Epithelial cell of proximal tubule (primary cell): ENCODE measurements around the gene CD247. TPM values are rescaled to one million over a fixed set of nuclear protein-coding genes. Genes with fewer than 3 reads are reported as not detected.
A peak's percentile ranks its signal among the peaks of the same experiment; 100 is the strongest.

Experiments used
- DNase-seq: peaks from one replicate; pipeline ENCODE4 v3.0.0-alpha.2; 2011; ENCODE audit warnings: low read depth
- H3K4me3 ChIP-seq: 2 replicates; pipeline ENCODE4 v1.5.1; 2011; ENCODE audit warnings: low read depth, mild to moderate bottlenecking, low read length
- CTCF ChIP-seq: conservative IDR thresholded peaks from 2 replicates; pipeline ENCODE4 v1.5.1; 2012; ENCODE audit warnings: low read depth, mild to moderate bottlenecking, low read length
- total RNA-seq: library from RNA; depleted of rRNA; stranded (reverse); fragments of >200 nt; gene quantifications from 2 replicates; pipeline ENCODE4 v1.2.3, GENCODE V29; 2015

Gene CD247
- total RNA-seq, 1 donor from 2014 or later, result not detected

DNA sequence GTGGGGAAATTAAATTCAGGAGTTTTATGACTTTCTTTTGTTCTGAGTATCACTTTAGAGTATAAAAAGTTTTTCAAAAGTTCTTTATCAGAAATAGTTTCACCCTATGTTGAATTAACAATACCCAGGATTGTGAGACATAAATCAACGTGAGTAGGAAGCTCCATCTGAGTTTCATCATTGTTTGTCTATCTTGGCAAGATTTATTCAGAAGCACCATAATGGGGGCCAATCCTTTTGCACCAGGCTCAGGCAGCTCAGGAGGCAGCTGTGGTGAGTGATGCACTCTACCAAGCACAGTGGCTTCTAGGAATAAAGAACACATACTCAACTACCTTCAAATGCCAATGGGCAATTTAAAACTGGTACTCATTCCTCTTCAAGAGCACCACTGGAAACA is 23.3 kb upstream of the CD247 start:
- DNase-seq, result no peak
- no peak for TF ChIP-seq CTCF
- H3K4me3 ChIP-seq, result no peak overlapping the region

DNA sequence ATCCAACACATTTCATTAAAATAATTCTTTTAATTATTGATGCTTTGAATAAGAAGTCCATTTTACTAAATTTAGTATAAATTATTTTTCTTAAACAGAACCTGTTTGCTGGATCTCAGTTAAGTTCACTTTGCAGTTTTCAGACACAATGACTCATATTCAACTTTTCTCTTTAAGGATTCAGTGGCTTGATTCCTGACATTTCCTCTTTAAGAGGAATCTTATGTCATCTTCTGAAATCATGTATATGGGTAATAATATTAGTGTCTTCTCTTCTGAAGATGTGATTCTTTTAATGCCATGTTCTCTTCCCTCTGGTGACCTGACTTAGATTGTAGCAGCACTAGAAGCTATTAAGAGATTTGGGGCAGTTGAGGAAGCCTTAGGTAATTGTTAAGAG is 22.7 kb upstream of the CD247 start:
- no peak for TF ChIP-seq CTCF
- no peak overlapping the region for H3K4me3 ChIP-seq
- no peak for DNase-seq

DNA sequence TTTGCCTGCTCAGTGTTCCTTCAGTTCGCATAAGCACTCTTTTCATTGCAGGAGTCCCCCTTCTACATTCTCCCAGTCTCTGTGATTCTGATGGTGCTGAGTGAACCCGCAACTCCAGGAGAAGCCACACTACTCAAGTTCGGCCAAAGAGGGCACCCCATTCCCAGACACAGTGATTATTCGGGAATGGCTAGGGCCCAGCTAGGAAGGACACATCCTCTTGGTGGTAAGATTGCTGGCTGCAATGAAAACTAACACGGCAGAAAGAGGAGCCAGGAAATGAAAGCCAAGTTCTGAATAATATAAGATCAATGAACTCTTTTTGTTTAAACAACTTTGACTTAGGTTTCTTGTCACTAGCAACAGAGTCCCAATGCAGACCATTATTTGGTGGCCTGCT is 20.3 kb upstream of the CD247 start:
- no peak for DNase-seq
- no peak overlapping the region for H3K4me3 ChIP-seq
- no peak for TF ChIP-seq CTCF

GRCh38 chr1:167533851-167534300 is 15.5 kb upstream of the CD247 start:
- no peak for DNase-seq
- no peak overlapping the region for H3K4me3 ChIP-seq
- TF ChIP-seq CTCF, result peak; percentile 90

DNA sequence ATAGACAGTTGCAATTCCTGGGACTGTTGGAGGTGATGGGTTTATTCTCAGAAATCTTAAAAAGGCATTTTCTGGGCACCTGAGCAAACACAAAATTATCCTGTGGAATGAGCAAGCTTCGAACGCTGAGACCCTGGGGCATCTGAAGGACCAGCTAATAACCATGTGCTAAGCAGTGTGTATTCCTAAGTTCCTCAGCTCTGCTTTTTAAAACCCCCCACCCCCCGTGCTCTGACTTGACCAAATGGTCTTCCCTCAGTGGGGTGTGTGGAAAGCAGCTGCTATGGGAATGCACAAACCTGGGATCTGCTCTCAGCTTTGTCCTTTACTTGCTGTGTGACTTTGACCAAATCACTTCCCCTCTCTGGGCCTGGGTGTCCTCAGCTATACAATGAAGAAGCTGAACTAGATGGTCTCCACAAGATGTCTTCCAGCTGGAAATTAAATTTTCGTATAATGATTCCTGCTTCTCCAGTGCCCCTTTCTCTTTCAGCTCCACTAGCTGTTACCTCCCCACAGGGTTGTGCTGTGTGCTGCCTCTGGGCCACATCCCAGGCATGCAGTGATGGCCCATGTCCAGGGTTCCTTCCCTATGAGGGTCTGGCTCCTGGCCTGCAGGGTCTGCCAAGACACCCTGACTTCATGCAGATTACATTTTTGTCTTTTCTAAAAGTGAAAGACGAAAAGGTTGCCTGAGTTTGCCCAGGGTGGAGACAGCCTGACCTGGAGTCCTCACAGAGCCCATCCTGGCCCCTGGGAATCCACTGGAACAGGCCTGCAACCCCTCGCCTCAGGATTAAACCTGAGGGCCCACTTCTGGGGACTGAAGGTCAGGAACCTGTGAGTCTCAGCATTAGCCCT is 14.9 kb upstream of the CD247 start:
- no peak for TF ChIP-seq CTCF
- H3K4me3 ChIP-seq, result no peak overlapping the region
- no peak for DNase-seq

DNA sequence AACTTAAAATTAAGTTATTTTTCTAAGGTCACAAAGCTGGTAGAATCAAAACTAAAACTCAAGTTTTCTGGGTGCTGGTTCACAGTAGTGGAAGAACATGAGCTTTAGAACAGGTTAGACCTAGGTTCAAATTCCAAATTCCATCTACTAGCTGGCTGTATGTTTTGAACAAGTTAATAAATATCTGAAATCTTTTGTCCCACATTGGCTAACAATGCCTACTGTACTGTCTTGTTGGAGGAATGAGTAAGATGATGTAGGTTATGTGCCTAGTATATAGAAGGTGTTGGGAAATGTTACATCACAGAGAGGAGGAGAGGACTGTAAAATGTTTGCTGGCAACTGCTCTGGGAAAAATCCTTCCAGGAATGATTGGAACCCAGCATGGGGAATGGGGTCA is 14.0 kb upstream of the CD247 start:
- TF ChIP-seq CTCF, result no peak
- DNase-seq, result no peak
- H3K4me3 ChIP-seq, result no peak overlapping the region

- no peak overlapping the region for H3K4me3 ChIP-seq
- no peak for DNase-seq
- no peak for TF ChIP-seq CTCF
These were observed 11.6 kb upstream of the CD247 start for GRCh38 chr1:167529829-167530474.
